Lung (tissue), 12 donors: ENCODE data around the gene NRP2. TPM values are rescaled to one million over a fixed set of nuclear protein-coding genes. Genes with fewer than 3 reads are reported as not detected.

Experiments
- ATAC-seq: fragments of 200-7000 bp; cut with Tn5 transposase; one replicate; pipeline ENCODE4 v1.9.1; 2020; ENCODE audit warnings: moderate number of reproducible peaks; ENCODE audit not compliant: insufficient read depth, low FRiP score
- DNase-seq, 3 donors: peaks; one replicate each; pipeline ENCODE4 v3.0.0-alpha.2; 2013 to 2017
- H3K27ac ChIP-seq, 2 donors: one replicate each; pipeline ENCODE4 v1.5.1; 2013; ENCODE audit warnings: mild to moderate bottlenecking in 2 of 2, moderate library complexity in 2 of 2, control low read depth in 1 of 2, inconsistent platforms in 1 of 2, low read depth in 1 of 2, low read length in 1 of 2
- H3K27me3 ChIP-seq, 3 donors: one replicate each; pipeline ENCODE4 v1.5.1; 2013; ENCODE audit warnings: low read length in 2 of 3; ENCODE audit not compliant: control insufficient read depth in 3 of 3, insufficient read depth in 3 of 3
- H3K36me3 ChIP-seq, 4 donors: one replicate each; pipeline ENCODE4 v1.5.1; 2013; ENCODE audit warnings: low read length in 4 of 4, mild to moderate bottlenecking in 1 of 4, moderate library complexity in 1 of 4; ENCODE audit not compliant: control insufficient read depth in 4 of 4, insufficient read depth in 4 of 4
- H3K4me1 ChIP-seq, 5 donors: one replicate each; pipeline ENCODE4 v1.5.1; 2013; ENCODE audit warnings: low read length in 5 of 5, mild to moderate bottlenecking in 2 of 5, moderate library complexity in 1 of 5; ENCODE audit not compliant: control insufficient read depth in 5 of 5, insufficient read depth in 5 of 5
- H3K4me3 ChIP-seq: one replicate; pipeline ENCODE4 v1.5.1; 2013; ENCODE audit warnings: mild to moderate bottlenecking, control low read depth, moderate library complexity
- H3K9ac ChIP-seq, 2 donors: one replicate each; pipeline ENCODE4 v1.5.1; 2013; ENCODE audit warnings: low read length in 2 of 2, control low read depth in 1 of 2; ENCODE audit not compliant: insufficient read depth in 1 of 2
- H3K9me3 ChIP-seq, 4 donors: one replicate each; pipeline ENCODE4 v1.5.1; 2013; ENCODE audit warnings: low read length in 3 of 4, mild to moderate bottlenecking in 1 of 4, moderate library complexity in 1 of 4; ENCODE audit not compliant: control insufficient read depth in 4 of 4, insufficient read depth in 3 of 4
- WGBS, 2 donors: extraction: QIAGEN DNeasy Blood & Tissue Kit; methylation state at CpG; one replicate each; pipeline ENCODE4 v1.1.7; 2013; 5-methylcytosine and 5-hydroxymethylcytosine counted together
- polyA plus RNA-seq, 2 donors: library from polyadenylated mRNA; stranded (reverse); fragments of 200-250 nt; gene quantifications; one replicate each; pipeline ENCODE4 v1.2.1, GENCODE V29; 2013
- total RNA-seq, 2 donors: library from RNA; depleted of rRNA in 1 of 2; stranded (reverse); fragments of >200 nt in 1 of 2; gene quantifications; one replicate each; pipeline ENCODE4 v1.2.1, GENCODE V29; 2014 to 2021
- TF ChIP-seq, protein P1 (sequence below): IDR thresholded peaks from 2 replicates; pipeline ENCODE4 v1.5.1; 2012; ENCODE audit warnings: mild to moderate bottlenecking; ENCODE audit errors: control extremely low read depth, extremely low read depth
- donor health status: control.
- donor health status: control.
- donor health status: Bipolar disorder and iron deficiency.
- donor health status: healthy.
- donor health status: DM: yes; HTN: yes; CAD: no.

The NRP2 gene
- total and polyA plus RNA-seq, 4 donors = 20.4 to 125 (median 63.2) TPM

DNA sequence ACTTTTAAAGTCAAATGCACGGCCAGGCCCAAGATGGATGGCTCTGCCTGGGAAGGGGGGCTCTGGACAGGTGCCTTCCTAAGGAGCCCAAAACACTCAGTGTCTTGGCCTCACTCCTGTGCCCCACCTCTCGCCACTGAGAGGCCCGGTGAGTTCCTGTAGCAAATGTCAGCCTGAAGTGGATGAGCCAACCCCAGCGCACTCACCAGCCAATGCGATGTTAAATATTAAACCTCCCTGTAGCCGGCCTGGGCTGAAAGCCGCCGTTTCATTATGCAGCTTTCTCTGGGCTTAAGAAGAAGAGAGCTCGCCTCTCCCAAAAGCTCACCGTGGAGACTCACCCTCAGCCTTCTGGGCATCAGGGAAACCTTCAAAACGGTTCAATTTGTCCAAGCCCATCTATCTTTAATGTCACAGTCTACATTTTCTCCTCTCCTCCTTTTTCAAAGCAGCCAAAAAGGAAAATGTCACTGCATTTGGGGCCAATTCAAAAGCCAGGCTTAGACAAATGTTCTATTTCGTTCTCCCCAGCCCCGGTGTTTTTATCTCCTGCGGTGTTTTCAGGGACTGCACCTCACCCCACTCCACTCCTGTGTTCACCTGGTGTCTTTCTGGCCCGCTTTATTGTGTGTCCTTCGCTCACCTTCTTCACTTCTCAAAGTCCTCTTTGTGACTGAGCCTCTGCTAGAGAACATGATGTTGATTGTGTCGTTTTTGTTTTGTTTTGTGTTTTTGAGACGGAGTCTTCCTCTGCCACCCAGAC is 124.0 kb downstream of the NRP2 start:
- ATAC-seq (peak; percentile 83), DNase-seq (peak in 2 of 3 donors; percentile 63 to 72)
- no peaks in the 10 kb centered on the region for H3K36me3 ChIP-seq
- H3K4me1 ChIP-seq = peaks cover 0 to 50% (median 15%) of the 10 kb centered on the region in 5 donors
- no peaks in the 10 kb centered on the region for H3K27me3 ChIP-seq
- no peak overlapping the region for H3K9ac ChIP-seq
- 68 to 84% methylated on average over 18 of the region's 18 CpGs for WGBS, 2 donors
- H3K27ac ChIP-seq = peak overlapping the region in 1 of 2 donors; percentile 69
- no peak overlapping the region for H3K4me3 ChIP-seq
- H3K9me3 ChIP-seq = no peaks in the 10 kb centered on the region
- TF ChIP-seq, protein P1, sequence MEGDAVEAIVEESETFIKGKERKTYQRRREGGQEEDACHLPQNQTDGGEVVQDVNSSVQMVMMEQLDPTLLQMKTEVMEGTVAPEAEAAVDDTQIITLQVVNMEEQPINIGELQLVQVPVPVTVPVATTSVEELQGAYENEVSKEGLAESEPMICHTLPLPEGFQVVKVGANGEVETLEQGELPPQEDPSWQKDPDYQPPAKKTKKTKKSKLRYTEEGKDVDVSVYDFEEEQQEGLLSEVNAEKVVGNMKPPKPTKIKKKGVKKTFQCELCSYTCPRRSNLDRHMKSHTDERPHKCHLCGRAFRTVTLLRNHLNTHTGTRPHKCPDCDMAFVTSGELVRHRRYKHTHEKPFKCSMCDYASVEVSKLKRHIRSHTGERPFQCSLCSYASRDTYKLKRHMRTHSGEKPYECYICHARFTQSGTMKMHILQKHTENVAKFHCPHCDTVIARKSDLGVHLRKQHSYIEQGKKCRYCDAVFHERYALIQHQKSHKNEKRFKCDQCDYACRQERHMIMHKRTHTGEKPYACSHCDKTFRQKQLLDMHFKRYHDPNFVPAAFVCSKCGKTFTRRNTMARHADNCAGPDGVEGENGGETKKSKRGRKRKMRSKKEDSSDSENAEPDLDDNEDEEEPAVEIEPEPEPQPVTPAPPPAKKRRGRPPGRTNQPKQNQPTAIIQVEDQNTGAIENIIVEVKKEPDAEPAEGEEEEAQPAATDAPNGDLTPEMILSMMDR = no peak

- no peak for ATAC-seq
- TF ChIP-seq, protein P1 = no peak
- Histone ChIP-seq H3K27ac (peak overlapping the region in 1 of 2 donors; percentile 69), H3K36me3 (no peaks in the 10 kb centered on the region), H3K9me3 (no peaks in the 10 kb centered on the region), H3K4me1 (peaks cover 0 to 43% (median 10%) of the 10 kb centered on the region in 5 donors), H3K4me3 (no peak overlapping the region), H3K27me3 (no peaks in the 10 kb centered on the region), H3K9ac (no peak overlapping the region)
- 97% methylated on average over 3 of the region's 3 CpGs for WGBS, 2 donors
- no peak for DNase-seq
These were observed 124.9 kb downstream of the NRP2 start for GRCh38 chr2:205807229-205807628.

DNA sequence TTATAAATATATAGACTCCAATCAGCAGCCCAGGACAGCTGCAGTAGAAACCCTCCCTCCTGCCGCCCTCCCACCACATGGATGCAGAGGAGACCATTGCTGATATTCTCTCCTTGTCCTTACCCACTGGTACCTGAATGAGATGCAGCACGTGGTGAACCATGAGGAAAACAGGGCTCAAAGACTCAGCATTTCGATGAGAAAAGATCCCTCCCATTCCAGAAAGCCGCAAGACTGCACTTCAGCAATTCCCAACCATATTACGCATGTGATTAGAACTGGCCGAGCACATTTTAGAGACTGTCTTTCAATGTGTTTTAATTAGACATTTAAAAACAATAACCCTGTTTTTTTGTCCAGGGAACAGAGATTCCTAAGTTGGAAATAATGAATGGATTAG is 125.5 kb downstream of the NRP2 start:
- Histone ChIP-seq H3K9ac (no peak overlapping the region), H3K27ac (no peak overlapping the region), H3K9me3 (no peaks in the 10 kb centered on the region), H3K27me3 (no peaks in the 10 kb centered on the region), H3K36me3 (no peaks in the 10 kb centered on the region), H3K4me3 (no peak overlapping the region), H3K4me1 (peaks cover 0 to 38% (median 10%) of the 10 kb centered on the region in 5 donors)
- TF ChIP-seq, protein P1 = no peak
- DNase-seq (no peak), ATAC-seq (no peak)
- WGBS, 2 donors = 88 to 95% methylated on average over 6 of the region's 6 CpGs
